Amniotic epithelial cell (primary cell): Measurements from ENCODE around the gene LNX2.

Experiments used
- DNase-seq: peaks from one replicate; pipeline ENCODE4 v3.0.0-alpha.2; 2010; ENCODE audit warnings: low read depth

Gene LNX2

GRCh38 chr13:27620377-27621115, at the start of gene LNX2:
Gene LNX2 (minus strand): TSS chr13:27620529. CDS start chr13:27581703, 38,826 bp downstream.
- peak; percentile 95 for DNase-seq

GRCh38 chr13:27667946-27668345, 47.6 kb upstream of the LNX2 start:
- peak; percentile 85 for DNase-seq

- no peak for DNase-seq
These were observed 46.6 kb upstream of the LNX2 start for GRCh38 chr13:27666951-27667350.

- DNase-seq: no peak
These were observed 45.4 kb upstream of the LNX2 start for GRCh38 chr13:27665761-27666160.

- DNase-seq: peak; percentile 21
These were observed 45.0 kb upstream of the LNX2 start for GRCh38 chr13:27665333-27665732.

GRCh38 chr13:27663947-27664346, 43.6 kb upstream of the LNX2 start:
- DNase-seq: peak; percentile 24

GRCh38 chr13:27662738-27663470, 42.6 kb upstream of the LNX2 start:
- no peak for DNase-seq

GRCh38 chr13:27661017-27661416, 40.7 kb upstream of the LNX2 start:
- no peak for DNase-seq

GRCh38 chr13:27660511-27660910, 40.2 kb upstream of the LNX2 start:
- DNase-seq: no peak

- peak; percentile 72 for DNase-seq
These were observed 39.0 kb upstream of the LNX2 start for GRCh38 chr13:27659145-27659865.

- peak; percentile 58 for DNase-seq
These were observed 38.2 kb upstream of the LNX2 start for GRCh38 chr13:27658546-27658945.

- DNase-seq: no peak
These were observed 37.4 kb upstream of the LNX2 start for GRCh38 chr13:27657724-27658123.

GRCh38 chr13:27654816-27655215, 34.5 kb upstream of the LNX2 start:
- no peak for DNase-seq

- no peak for DNase-seq
These were observed 33.7 kb upstream of the LNX2 start for GRCh38 chr13:27654059-27654458.

GRCh38 chr13:27650312-27650711, 30.0 kb upstream of the LNX2 start:
- DNase-seq: no peak

GRCh38 chr13:27644302-27644701, 24.0 kb upstream of the LNX2 start:
- peak; percentile 60 for DNase-seq

- no peak for DNase-seq
These were observed 23.2 kb upstream of the LNX2 start for GRCh38 chr13:27643334-27644132.

- no peak for DNase-seq
These were observed 21.6 kb upstream of the LNX2 start for GRCh38 chr13:27641711-27642502.

GRCh38 chr13:27639186-27639585, 18.9 kb upstream of the LNX2 start:
- DNase-seq: no peak

- DNase-seq: peak; percentile 87
These were observed 18.2 kb upstream of the LNX2 start for GRCh38 chr13:27638521-27638920.

- DNase-seq: no peak
These were observed 17.7 kb upstream of the LNX2 start for GRCh38 chr13:27638001-27638400.
